Measurements from ENCODE around the gene BTBD2. TPM values are rescaled to one million over a fixed set of nuclear protein-coding genes. Genes with fewer than 3 reads are reported as not detected.

The BTBD2 gene
- total RNA-seq, 2 donors from 2014 or later: 42.3 to 44.8 TPM

DNA sequence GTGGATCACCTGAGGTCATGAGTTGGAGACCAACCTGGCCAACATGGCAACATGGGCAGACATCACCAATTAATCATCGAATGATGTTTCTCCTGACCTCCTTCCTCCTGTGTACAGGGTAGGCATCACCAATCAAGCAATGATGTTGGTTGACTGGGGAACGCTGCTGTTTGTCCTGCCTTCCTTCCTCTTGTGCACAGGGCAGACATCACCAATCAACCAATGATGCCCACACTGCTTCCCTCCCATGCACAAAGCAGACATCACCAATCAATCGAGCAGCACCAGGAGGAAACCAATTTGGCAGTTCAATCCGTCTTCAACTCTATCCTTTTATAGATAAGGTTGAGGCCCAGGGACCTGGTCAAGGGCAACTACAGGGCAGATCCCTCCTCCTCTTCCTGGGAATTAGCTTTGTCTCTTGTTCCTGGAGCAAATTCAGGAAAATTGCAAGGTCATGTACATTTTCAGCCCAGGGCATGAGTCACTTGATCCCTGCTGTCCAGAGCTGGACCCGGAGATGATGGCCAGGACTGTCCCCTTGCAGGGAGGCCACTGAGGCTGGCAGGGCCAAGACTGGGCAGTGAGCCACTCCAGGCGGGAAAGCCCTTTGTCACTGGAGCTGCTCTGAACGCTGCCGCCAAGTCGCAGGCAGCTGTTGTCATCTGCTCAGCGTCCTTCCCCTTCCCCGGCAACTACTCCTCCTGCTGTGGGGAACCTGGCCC is 79.9 kb downstream of the BTBD2 start:
- DNase-seq (peak in 2 of 4 donors; percentile 14 to 44), ATAC-seq (no peak)
- Histone ChIP-seq H3K4me1 (peaks cover 17% of the 10 kb centered on the region), H3K9me3 (no peaks in the 10 kb centered on the region), H3K4me3 (no peak overlapping the region), H3K27ac (peak overlapping the region in 2 of 4 donors; percentile 2 to 27), H3K36me3 (replicated peaks in 1 of 2; ENCODE audit: insufficient read depth in 1 of 2, low read depth in 2 of 2) (no peaks in the 10 kb centered on the region), H3K27me3 (no peaks in the 10 kb centered on the region)
- WGBS, 2 donors: 50 to 53% methylated on average over 4 to 11 of the region's 11 CpGs
- TF ChIP-seq, protein P1, sequence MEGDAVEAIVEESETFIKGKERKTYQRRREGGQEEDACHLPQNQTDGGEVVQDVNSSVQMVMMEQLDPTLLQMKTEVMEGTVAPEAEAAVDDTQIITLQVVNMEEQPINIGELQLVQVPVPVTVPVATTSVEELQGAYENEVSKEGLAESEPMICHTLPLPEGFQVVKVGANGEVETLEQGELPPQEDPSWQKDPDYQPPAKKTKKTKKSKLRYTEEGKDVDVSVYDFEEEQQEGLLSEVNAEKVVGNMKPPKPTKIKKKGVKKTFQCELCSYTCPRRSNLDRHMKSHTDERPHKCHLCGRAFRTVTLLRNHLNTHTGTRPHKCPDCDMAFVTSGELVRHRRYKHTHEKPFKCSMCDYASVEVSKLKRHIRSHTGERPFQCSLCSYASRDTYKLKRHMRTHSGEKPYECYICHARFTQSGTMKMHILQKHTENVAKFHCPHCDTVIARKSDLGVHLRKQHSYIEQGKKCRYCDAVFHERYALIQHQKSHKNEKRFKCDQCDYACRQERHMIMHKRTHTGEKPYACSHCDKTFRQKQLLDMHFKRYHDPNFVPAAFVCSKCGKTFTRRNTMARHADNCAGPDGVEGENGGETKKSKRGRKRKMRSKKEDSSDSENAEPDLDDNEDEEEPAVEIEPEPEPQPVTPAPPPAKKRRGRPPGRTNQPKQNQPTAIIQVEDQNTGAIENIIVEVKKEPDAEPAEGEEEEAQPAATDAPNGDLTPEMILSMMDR (IDR thresholded peaks at IDR 0.05): no peak
- TF ChIP-seq POLR2A (IDR thresholded peaks at IDR 0.05): no peak
- intact Hi-C loops (cut with DNase I): no loop called here

Small RNAs within 50 kb of the gene (small RNA-seq; reads per million reads assigned to genes)
- not detected for gene AC007136.1

Other genes with a start within 250 kb of the BTBD2 start
- under 1 TPM in 1 of 2 donors, not detected in 1; 0.52 TPM for gene ATP8B3, start 203.4 kb downstream of the BTBD2 start, total RNA-seq
- gene REXO1, start 167.2 kb downstream of the BTBD2 start, total RNA-seq: 10 to 100 TPM; 16.6 to 19.8 TPM
- gene KLF16, start 152.1 kb downstream of the BTBD2 start, total RNA-seq: 1 to 10 TPM; 2.3 to 3.6 TPM
- gene ABHD17A, start 130.2 kb downstream of the BTBD2 start, total RNA-seq: 100 to 1,000 TPM in 1 of 2 donors, 10 to 100 TPM in 1; 56.8 to 100 TPM
- gene ADAT3, start 110.3 kb downstream of the BTBD2 start, total RNA-seq: 10 to 100 TPM; 10.5 to 13.7 TPM
- 10 to 100 TPM; 37.6 to 67.2 TPM for gene SCAMP4, start 110.3 kb downstream of the BTBD2 start, total RNA-seq
- 10 to 100 TPM; 35.3 to 65.6 TPM for gene CSNK1G2, start 74.5 kb downstream of the BTBD2 start, total RNA-seq
- gene MKNK2, start 35.5 kb upstream of the BTBD2 start, total RNA-seq: 100 to 1,000 TPM; 180 to 273 TPM
- gene MOB3A, start 80.6 kb upstream of the BTBD2 start, total RNA-seq: 10 to 100 TPM; 11.7 to 22.1 TPM
- gene IZUMO4, start 81.2 kb upstream of the BTBD2 start, total RNA-seq: 1 to 10 TPM; 3.4 to 4.0 TPM
- gene AP3D1, start 135.9 kb upstream of the BTBD2 start, total RNA-seq: 100 to 1,000 TPM in 1 of 2 donors, 10 to 100 TPM in 1; 77.0 to 124 TPM
- gene DOT1L, start 148.2 kb upstream of the BTBD2 start, total RNA-seq: 10 to 100 TPM; 10.1 to 44.5 TPM
- 10 to 100 TPM; 47.5 to 89.0 TPM for gene PLEKHJ1, start 220.6 kb upstream of the BTBD2 start, total RNA-seq
- gene SF3A2, start 221.1 kb upstream of the BTBD2 start, total RNA-seq: 10 to 100 TPM; 15.5 to 30.1 TPM
- 10 to 100 TPM in 1 of 2 donors, under 1 TPM in 1; 0.99 to 11.7 TPM for gene AMH, start 233.6 kb upstream of the BTBD2 start, total RNA-seq
- gene JSRP1, start 240.7 kb upstream of the BTBD2 start, total RNA-seq: not detected